ENCODE results near the gene HOXC5. TPM values are rescaled to one million over a fixed set of nuclear protein-coding genes. Genes with fewer than 3 reads are reported as not detected.

HOXC5 gene
- total RNA-seq, 4 donors from 2014 or later: 0.36 to 1.4 TPM; not detected in 2

DNA sequence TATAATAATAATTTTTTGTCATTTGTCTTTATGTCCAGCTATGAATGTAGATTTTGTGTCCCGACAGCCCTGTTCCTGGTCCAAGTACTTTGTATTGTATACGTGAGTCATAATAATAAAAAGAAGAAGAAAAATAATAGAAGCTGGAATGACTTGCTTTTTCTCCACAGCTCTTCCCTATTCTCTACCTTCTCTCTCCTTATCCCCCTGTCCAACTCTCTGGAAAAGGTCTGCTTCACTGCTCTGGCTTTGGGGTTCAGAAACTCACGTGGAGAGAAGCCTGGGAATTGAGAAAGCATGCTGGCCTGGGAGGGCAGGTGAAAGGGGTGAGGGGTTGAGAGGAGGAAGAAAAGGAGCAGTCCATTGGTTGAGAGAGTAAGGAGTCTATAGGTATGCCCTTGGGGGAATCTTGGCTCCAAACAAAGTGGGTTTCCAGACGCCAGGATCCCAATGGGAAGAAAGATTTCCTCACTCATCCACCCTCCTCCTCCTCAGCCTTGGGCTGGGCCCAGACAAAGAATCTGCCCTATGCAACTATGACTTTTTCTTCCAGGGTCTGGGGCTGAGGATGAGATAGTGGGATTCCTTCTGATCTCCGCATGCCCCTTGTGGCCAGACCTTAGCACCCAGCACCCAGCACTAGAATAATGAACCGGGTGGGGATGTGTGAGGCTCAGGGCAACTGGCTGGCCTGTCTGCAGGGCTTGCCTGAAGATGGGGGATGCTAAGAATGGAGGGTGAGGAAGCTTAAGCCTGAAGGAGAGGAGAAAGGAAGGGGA, 20.0 kb upstream of the HOXC5 start:
- DNase-seq (no peak), ATAC-seq (no peak)
- intact Hi-C loops (cut with DNase I; ENCODE audit: low total_unique reads) (loop anchor here (5.0 kb wide), 1 partner anchor 516 kb away; the partner anchor contains the start of gene MAP3K12), in situ Hi-C loops (cut with MboI; ENCODE audit: low sequenced_read_pairs in 4 of 4) (loop anchor here in 2 of 4 donors (10.0 to 25.0 kb wide), 2 partner anchors 192 to 349 kb away; partner anchors contain the start of gene GPR84 (in 2 of the 2))
- Histone ChIP-seq H3K27me3 (no peaks in the 10 kb centered on the region), H3K9me3 (no peaks in the 10 kb centered on the region), H3K36me3 (no peaks in the 10 kb centered on the region), H3K27ac (peak overlapping the region; percentile 94 to 100 (median 98)), H3K4me3 (no peak overlapping the region), H3K4me1 (peaks cover 37 to 52% of the 10 kb centered on the region in 2 donors)
- TF ChIP-seq, protein P1, sequence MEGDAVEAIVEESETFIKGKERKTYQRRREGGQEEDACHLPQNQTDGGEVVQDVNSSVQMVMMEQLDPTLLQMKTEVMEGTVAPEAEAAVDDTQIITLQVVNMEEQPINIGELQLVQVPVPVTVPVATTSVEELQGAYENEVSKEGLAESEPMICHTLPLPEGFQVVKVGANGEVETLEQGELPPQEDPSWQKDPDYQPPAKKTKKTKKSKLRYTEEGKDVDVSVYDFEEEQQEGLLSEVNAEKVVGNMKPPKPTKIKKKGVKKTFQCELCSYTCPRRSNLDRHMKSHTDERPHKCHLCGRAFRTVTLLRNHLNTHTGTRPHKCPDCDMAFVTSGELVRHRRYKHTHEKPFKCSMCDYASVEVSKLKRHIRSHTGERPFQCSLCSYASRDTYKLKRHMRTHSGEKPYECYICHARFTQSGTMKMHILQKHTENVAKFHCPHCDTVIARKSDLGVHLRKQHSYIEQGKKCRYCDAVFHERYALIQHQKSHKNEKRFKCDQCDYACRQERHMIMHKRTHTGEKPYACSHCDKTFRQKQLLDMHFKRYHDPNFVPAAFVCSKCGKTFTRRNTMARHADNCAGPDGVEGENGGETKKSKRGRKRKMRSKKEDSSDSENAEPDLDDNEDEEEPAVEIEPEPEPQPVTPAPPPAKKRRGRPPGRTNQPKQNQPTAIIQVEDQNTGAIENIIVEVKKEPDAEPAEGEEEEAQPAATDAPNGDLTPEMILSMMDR (IDR thresholded peaks at IDR 0.05 in 4 of 5, conservative IDR thresholded peaks at IDR 0.05 in 1 of 5): no peak
- TF ChIP-seq POLR2A (IDR thresholded peaks at IDR 0.05): no peak

DNA sequence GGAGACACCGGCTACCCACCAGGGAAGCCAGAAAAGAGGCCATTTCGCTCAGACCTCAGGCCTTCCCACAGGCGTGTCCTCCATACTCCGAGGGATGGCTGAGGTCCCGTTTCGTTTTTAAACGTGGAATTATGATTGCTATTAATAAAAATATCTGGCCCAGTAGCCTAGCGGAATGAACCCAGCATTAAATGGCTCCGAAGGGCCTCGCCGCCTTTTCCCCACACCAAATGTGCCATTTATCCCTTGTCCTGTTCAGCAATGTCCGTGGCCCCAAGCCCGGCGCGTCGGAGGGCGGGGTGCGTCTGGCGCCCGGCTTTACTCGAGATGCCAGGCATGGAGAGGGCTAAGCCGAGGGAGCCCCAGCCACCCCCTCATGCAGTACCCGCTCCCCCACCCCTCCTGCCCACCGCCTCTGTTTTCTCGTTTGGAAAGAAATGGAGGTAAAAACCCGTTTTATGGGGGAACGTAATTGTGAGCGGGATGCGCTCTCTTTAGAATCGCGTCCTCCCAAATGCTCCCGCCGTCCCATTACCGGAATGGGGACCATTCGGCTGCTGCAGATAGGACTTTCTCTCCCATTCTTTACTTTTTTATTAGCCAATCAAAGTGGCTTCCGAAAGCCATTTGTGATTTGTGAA, 18.4 kb upstream of the HOXC5 start:
- in situ Hi-C loops (cut with MboI; ENCODE audit: low sequenced_read_pairs in 4 of 4): loop anchor here in 2 of 4 donors (10.0 to 25.0 kb wide), 2 partner anchors 190 to 348 kb away; partner anchors contain the start of gene GPR84 (in 2 of the 2)

GRCh38 chr12:54015018-54015931, 17.6 kb upstream of the HOXC5 start:
- no peaks in the 10 kb centered on the region for H3K27me3 ChIP-seq
- no peak for ATAC-seq
- peaks cover 42 to 52% of the 10 kb centered on the region in 2 donors for H3K4me1 ChIP-seq
- in situ Hi-C loops (cut with MboI; ENCODE audit: low sequenced_read_pairs in 4 of 4) (loop anchor here in 2 of 4 donors (10.0 to 25.0 kb wide), 2 partner anchors 190 to 347 kb away; partner anchors contain the start of gene GPR84 (in 2 of the 2)), intact Hi-C loops (cut with DNase I; ENCODE audit: low total_unique reads) (loop anchor here (5.0 kb wide), 1 partner anchor 267 kb away; the partner anchor contains the start of genes CBX5 and HNRNPA1)
- H3K4me3 ChIP-seq: peak overlapping the region; percentile 52 to 65 (median 56)
- H3K9me3 ChIP-seq: no peaks in the 10 kb centered on the region
- H3K27ac ChIP-seq: peak overlapping the region; percentile 94 to 100 (median 98)
- TF ChIP-seq, protein P1 (IDR thresholded peaks at IDR 0.05 in 4 of 5, conservative IDR thresholded peaks at IDR 0.05 in 1 of 5): no peak
- no peak for TF ChIP-seq POLR2A (IDR thresholded peaks at IDR 0.05)
- DNase-seq: no peak
- H3K36me3 ChIP-seq: no peaks in the 10 kb centered on the region

More for the DNA sequence above, 18.4 kb upstream of the HOXC5 start:
- ATAC-seq (no peak), DNase-seq (no peak)
- no peaks in the 10 kb centered on the region for H3K36me3 ChIP-seq
- peaks cover 34 to 52% of the 10 kb centered on the region in 2 donors for H3K4me1 ChIP-seq
- peak overlapping the region; percentile 52 to 65 (median 56) for H3K4me3 ChIP-seq
- intact Hi-C loops (cut with DNase I; ENCODE audit: low total_unique reads): loop anchor here (5.0 kb wide), 2 partner anchors 268 to 517 kb away; partner anchors contain the start of genes CBX5, HNRNPA1 and MAP3K12
- no peaks in the 10 kb centered on the region for H3K9me3 ChIP-seq
- no peaks in the 10 kb centered on the region for H3K27me3 ChIP-seq
- TF ChIP-seq POLR2A (IDR thresholded peaks at IDR 0.05): no peak
- TF ChIP-seq, protein P1 (IDR thresholded peaks at IDR 0.05 in 4 of 5, conservative IDR thresholded peaks at IDR 0.05 in 1 of 5): no peak
- H3K27ac ChIP-seq: peak overlapping the region; percentile 94 to 100 (median 98)

- H3K27me3 ChIP-seq: no peaks in the 10 kb centered on the region
- in situ Hi-C loops (cut with MboI; ENCODE audit: low sequenced_read_pairs in 4 of 4): loop anchor here in 2 of 4 donors (10.0 to 25.0 kb wide), 2 partner anchors 189 to 346 kb away; partner anchors contain the start of gene GPR84 (in 2 of the 2)
- DNase-seq (no peak), ATAC-seq (no peak)
- intact Hi-C loops (cut with DNase I; ENCODE audit: low total_unique reads): loop anchor here (5.0 kb wide), 1 partner anchor 266 kb away; the partner anchor contains the start of genes CBX5 and HNRNPA1
- TF ChIP-seq, protein P1 (IDR thresholded peaks at IDR 0.05 in 4 of 5, conservative IDR thresholded peaks at IDR 0.05 in 1 of 5): no peak
- no peak for TF ChIP-seq POLR2A (IDR thresholded peaks at IDR 0.05)
- no peaks in the 10 kb centered on the region for H3K9me3 ChIP-seq
- peak overlapping the region in 3 of 4 donors; percentile 62 to 68 (median 67) for H3K4me3 ChIP-seq
- H3K4me1 ChIP-seq: peaks cover 50 to 58% of the 10 kb centered on the region in 2 donors
- peak overlapping the region; percentile 94 to 100 (median 98) for H3K27ac ChIP-seq
- no peaks in the 10 kb centered on the region for H3K36me3 ChIP-seq
Measured at GRCh38 chr12:54016051-54016450, 16.8 kb upstream of the HOXC5 start.
